ENCODE measurements around the gene CCDC196. TPM values are rescaled to one million over a fixed set of nuclear protein-coding genes. Genes with fewer than 3 reads are reported as not detected.

The CCDC196 gene
- total and polyA plus RNA-seq, 12 donors: not detected

GRCh38 chr14:66507722-66508546, 21.8 kb downstream of the CCDC196 start, which contains the start of gene GPHN:
Gene GPHN, plus strand, starts transcription at chr14:66508147.
- peak within 1 kb of the TSS; percentile 80 to 96 (median 94) for H3K27ac ChIP-seq
- H3K4me3 ChIP-seq: peak within 1 kb of the TSS; percentile 63 to 95 (median 88)
- peaks cover 0 to 53% (median 40%) of the 10 kb centered on the region in 9 donors for H3K4me1 ChIP-seq
- no peaks in the 10 kb centered on the region for H3K9me3 ChIP-seq
- 0 to 1% methylated on average over 87 to 91 of the region's 91 CpGs for WGBS, 2 donors
- ATAC-seq (peak; percentile 97 to 99 (median 98)), DNase-seq (peak; percentile 95 to 97)
- intact Hi-C loops (cut with DNase I): loop anchor here in 1 of 10 donors (5.0 kb wide), 1 partner anchor 34 kb away; no protein-coding TSS in a partner anchor
- peaks cover 0 to 6% (median 0%) of the 10 kb centered on the region in 7 donors for H3K27me3 ChIP-seq
- H3K36me3 ChIP-seq: no peaks in the 10 kb centered on the region
- TF ChIP-seq, protein P1, sequence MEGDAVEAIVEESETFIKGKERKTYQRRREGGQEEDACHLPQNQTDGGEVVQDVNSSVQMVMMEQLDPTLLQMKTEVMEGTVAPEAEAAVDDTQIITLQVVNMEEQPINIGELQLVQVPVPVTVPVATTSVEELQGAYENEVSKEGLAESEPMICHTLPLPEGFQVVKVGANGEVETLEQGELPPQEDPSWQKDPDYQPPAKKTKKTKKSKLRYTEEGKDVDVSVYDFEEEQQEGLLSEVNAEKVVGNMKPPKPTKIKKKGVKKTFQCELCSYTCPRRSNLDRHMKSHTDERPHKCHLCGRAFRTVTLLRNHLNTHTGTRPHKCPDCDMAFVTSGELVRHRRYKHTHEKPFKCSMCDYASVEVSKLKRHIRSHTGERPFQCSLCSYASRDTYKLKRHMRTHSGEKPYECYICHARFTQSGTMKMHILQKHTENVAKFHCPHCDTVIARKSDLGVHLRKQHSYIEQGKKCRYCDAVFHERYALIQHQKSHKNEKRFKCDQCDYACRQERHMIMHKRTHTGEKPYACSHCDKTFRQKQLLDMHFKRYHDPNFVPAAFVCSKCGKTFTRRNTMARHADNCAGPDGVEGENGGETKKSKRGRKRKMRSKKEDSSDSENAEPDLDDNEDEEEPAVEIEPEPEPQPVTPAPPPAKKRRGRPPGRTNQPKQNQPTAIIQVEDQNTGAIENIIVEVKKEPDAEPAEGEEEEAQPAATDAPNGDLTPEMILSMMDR (IDR thresholded peaks at IDR 0.05): peak in 8 of 9 donors; percentile 20 to 77 (median 43)

GRCh38 chr14:66508547-66508845, 22.3 kb downstream of the CCDC196 start:
- H3K27ac ChIP-seq: peak overlapping the region; percentile 80 to 96 (median 94)
- DNase-seq: no peak
- intact Hi-C loops (cut with DNase I): loop anchor here in 1 of 10 donors (5.0 kb wide), 1 partner anchor 34 kb away; no protein-coding TSS in a partner anchor
- H3K4me3 ChIP-seq: peak overlapping the region; percentile 63 to 95 (median 88)
- H3K4me1 ChIP-seq: peaks cover 0 to 55% (median 45%) of the 10 kb centered on the region in 9 donors
- no peaks in the 10 kb centered on the region for H3K9me3 ChIP-seq
- WGBS, 2 donors: 1% methylated on average over 19 of the region's 19 CpGs
- TF ChIP-seq, protein P1 (IDR thresholded peaks at IDR 0.05): no peak
- H3K27me3 ChIP-seq: peaks cover 0 to 6% (median 0%) of the 10 kb centered on the region in 7 donors
- H3K36me3 ChIP-seq: no peaks in the 10 kb centered on the region
- ATAC-seq: no peak

DNA sequence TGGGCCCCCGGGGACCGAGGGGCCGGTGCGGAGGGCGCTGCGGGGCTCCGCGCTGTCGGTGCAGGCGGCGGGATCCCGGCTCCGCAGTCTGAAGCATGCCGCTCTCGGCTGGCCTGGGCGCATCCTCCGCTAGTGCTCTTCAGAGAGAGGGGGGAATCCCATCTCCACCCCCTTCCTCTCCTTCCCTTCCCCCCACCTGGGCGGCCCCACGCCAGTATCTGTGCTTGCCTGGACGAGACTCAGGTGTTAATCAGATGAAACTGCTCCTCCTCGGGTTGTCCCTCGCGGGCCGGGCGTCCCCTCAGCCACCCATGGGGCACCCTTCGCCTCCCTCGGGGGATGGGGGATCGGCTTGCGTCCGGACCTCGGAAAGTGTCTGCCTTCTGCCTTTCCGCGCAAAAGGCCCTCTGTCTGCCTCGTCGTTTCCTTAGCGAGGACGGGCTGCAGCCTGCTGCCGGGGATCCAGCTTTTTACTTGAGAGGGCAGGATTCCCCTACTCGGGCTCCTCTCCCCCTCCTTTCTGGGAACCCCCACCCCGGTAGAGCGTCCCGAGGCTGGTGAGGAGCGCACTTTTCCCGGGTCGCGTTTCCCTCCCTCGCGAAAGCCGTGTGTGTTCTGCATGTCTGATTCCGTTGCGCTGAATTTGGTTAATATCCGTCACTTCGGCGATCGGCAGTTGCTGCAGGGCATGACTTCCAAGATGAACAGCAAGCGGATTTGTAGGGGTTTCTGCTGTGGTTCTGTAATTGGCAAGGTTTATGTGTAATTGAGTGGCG, 22.9 kb downstream of the CCDC196 start:
- Histone ChIP-seq H3K27me3 (peaks cover 0 to 6% (median 0%) of the 10 kb centered on the region in 7 donors), H3K27ac (peak overlapping the region; percentile 80 to 96 (median 94)), H3K36me3 (no peaks in the 10 kb centered on the region), H3K9me3 (no peaks in the 10 kb centered on the region), H3K4me3 (peak overlapping the region; percentile 63 to 95 (median 88)), H3K4me1 (peaks cover 0 to 57% (median 51%) of the 10 kb centered on the region in 9 donors)
- intact Hi-C loops (cut with DNase I): loop anchor here in 1 of 10 donors (5.0 kb wide), 1 partner anchor 33 kb away; no protein-coding TSS in a partner anchor
- WGBS, 2 donors: 0% methylated on average over 55 to 57 of the region's 57 CpGs
- TF ChIP-seq, protein P1 (IDR thresholded peaks at IDR 0.05): no peak
- peak; percentile 28 to 46 for DNase-seq
- peak in 6 of 8 donors; percentile 1 to 32 (median 8) for ATAC-seq

DNA sequence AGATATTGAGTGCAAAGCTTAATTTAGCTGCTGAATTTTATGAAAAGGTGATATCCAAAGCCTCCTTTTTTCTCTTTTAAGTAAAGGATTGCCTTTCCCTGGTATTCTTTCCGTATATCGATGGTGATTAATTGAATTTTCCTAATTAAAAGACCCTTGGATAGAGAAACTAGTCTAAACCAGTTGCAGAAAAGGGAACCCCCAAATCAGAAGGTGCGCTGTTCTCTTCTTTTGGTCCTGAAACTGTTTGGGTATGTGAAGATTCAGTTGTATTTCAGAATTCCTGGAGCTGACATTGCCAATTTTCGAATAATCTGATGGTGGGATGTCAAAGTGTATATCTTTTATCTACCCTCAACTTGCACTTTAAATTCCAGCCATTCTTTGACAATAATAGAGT, 23.7 kb downstream of the CCDC196 start:
- peaks cover 0 to 63% (median 56%) of the 10 kb centered on the region in 9 donors for H3K4me1 ChIP-seq
- ATAC-seq: no peak

More for the DNA sequence above, 23.7 kb downstream of the CCDC196 start:
- no peak for DNase-seq
- TF ChIP-seq, protein P1 (IDR thresholded peaks at IDR 0.05): no peak
- H3K9me3 ChIP-seq: no peaks in the 10 kb centered on the region
- 41 to 47% methylated on average over 4 of the region's 4 CpGs for WGBS, 2 donors
- H3K4me3 ChIP-seq: peak overlapping the region in 9 of 10 donors; percentile 63 to 95 (median 86)
- H3K36me3 ChIP-seq: no peaks in the 10 kb centered on the region
- peak overlapping the region in 5 of 10 donors; percentile 91 to 96 (median 94) for H3K27ac ChIP-seq
- peaks cover 0 to 6% (median 0%) of the 10 kb centered on the region in 7 donors for H3K27me3 ChIP-seq
- intact Hi-C loops (cut with DNase I): loop anchor here in 1 of 10 donors (5.0 kb wide), 1 partner anchor 32 kb away; no protein-coding TSS in a partner anchor
